Activated T-cell treated with anti-CD3 and anti-CD28 coated beads, Interleukin-2, amount 50 U/mL, for 72 hours (primary cell): ENCODE measurements around the gene CTNNA3. TPM values are rescaled to one million over a fixed set of nuclear protein-coding genes. Genes with fewer than 3 reads are reported as not detected.
"Not testable (repeated sequence)": the region's sequence is repeated elsewhere in the genome, so short reads cannot be mapped to it uniquely, and the experiment has no call there.

ENCODE experiments used
- ATAC-seq, 2 donors: fragments of 150-1000 bp; cut with Tn5 transposase; replicated peaks in 1 of 2; 2 replicates each; pipeline ENCODE4 v1.10.0; 2021; ENCODE audit warnings: moderate library complexity in 2 of 2, mild to moderate bottlenecking in 1 of 2
- DNase-seq, 2 donors: peaks; one replicate each; pipeline ENCODE4 v3.0.0; 2021 to 2022; ENCODE audit warnings: mixed read lengths in 1 of 2
- H3K27ac Mint-ChIP-seq: one replicate; pipeline ENCODE4 v1.8.0; 2022; ENCODE audit warnings: mild to moderate bottlenecking, moderate library complexity, mixed read lengths
- H3K27me3 Mint-ChIP-seq: one replicate; pipeline ENCODE4 v1.8.0; 2022; ENCODE audit warnings: low read depth, mixed read lengths
- H3K36me3 Mint-ChIP-seq, 2 donors: one replicate each; pipeline ENCODE4 v1.8.0; 2022; ENCODE audit warnings: mixed read lengths in 2 of 2, mild to moderate bottlenecking in 1 of 2; ENCODE audit not compliant: insufficient read depth in 2 of 2
- H3K4me1 Mint-ChIP-seq: one replicate; pipeline ENCODE4 v1.8.0; 2022; ENCODE audit warnings: low read depth, mixed read lengths
- H3K4me3 Mint-ChIP-seq, 2 donors: one replicate each; pipeline ENCODE4 v1.8.0; 2022; ENCODE audit warnings: mild to moderate bottlenecking in 2 of 2, mixed read lengths in 2 of 2, moderate library complexity in 2 of 2
- H3K9me3 Mint-ChIP-seq, 2 donors: one replicate each; pipeline ENCODE4 v1.8.0; 2022; ENCODE audit warnings: mixed read lengths in 2 of 2
- total RNA-seq, 2 donors: library from RNA; stranded (reverse); gene quantifications; one replicate each; pipeline ENCODE4 v1.2.3, GENCODE V29; 2022

Gene CTNNA3
- total RNA-seq, 2 donors from 2014 or later, result 0.25 to 0.74 TPM

DNA sequence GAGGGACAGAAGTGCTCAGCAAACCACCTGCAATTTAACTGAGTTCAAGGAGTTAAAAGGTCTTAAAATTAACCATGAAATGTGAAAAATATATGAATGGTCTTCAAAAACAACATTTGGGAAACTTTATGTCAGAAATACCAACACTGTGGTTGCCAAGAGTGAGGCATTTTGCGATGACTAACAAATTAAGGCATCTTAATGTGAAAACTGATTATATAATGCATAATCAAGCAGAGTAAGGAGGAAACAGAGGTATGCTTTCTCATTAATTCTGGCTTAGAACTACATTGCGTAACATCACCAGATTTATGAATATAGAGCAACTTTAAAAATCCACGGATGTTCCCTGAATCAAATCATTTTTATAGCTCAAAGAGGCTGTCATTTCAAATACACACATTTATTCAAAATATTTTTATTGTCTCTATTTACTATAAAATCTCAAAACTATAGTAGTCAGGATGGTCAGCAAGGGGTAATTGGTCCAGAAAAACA lies 434.6 kb downstream of the CTNNA3 start:
- Mint-ChIP-seq H3K27ac (no peak overlapping the region), H3K4me1 (no peaks in the 10 kb centered on the region), H3K4me3 (no peak overlapping the region), H3K36me3 (no peaks in the 10 kb centered on the region), H3K27me3 (no peaks in the 10 kb centered on the region), H3K9me3 (peaks cover 0 to 3% of the 10 kb centered on the region in 2 donors)
- ATAC-seq, result no peak
- no peak for DNase-seq

DNA sequence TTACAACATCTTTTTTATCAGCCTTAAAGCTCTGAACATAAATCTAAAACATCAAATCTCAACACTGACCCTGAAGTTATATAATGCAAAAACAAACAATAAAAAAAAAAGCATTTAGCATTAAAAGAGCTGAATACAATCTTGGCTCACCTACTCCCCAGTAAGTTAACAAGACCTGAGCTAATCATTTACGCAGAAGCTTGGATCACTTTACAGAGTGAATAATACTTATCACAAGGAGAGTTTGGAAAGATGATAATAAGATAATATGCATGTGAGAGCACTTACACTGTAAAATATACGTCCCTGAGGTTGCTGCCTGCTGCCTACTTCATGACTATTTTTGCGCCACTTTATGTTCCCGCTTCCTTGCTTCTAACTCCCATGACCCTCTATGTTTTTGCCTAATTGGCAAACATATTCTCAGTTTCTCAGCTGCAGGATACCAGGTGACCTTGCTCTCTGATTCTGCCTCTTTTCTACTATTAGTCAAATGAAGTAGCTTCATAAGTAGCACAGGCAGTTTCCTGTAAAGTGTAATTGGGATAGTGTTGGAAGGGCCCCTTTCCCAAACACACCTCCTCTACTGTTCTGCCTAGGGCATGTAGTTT lies 436.6 kb downstream of the CTNNA3 start:
- H3K27me3 Mint-ChIP-seq, result no peaks in the 10 kb centered on the region
- no peaks in the 10 kb centered on the region for H3K4me1 Mint-ChIP-seq
- H3K36me3 Mint-ChIP-seq, result no peaks in the 10 kb centered on the region
- peaks cover 0 to 2% of the 10 kb centered on the region in 2 donors for H3K9me3 Mint-ChIP-seq
- H3K27ac Mint-ChIP-seq, result no peak overlapping the region
- no peak for DNase-seq
- no peak overlapping the region for H3K4me3 Mint-ChIP-seq
- ATAC-seq, result no peak

DNA sequence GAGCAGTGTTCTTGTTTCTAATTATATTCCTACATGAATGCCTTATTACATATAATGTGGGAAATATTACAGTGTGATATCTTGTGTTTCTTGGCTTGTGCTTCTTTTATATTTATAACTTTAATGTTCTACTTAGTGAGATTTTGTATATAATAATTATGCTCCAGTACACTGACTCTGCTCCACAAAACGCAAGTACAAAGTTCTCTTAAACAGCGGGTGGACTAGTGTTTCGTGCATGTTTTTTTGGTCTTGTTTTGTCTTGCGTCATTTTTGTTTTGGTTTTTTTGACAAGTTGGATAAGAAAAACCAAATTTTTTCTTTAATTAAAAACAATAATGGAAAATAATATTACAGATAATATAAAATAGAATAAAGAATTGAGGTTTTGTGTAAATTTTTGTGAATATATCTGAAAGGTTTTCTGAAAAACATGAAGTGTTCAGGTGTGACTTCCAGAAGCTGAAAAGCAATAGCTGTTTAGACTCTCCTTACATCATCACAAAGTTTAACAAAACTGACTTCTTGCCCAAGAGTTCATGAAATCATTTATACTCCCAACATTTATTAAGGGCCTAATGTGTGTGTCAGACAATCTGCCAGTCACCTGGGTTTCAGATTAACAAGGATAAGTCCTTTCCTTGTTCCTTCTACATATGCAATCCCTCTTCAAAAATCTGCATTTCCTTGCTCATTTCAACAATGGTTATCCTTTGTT lies 438.4 kb downstream of the CTNNA3 start:
- H3K4me1 Mint-ChIP-seq, result no peaks in the 10 kb centered on the region
- no peak overlapping the region for H3K27ac Mint-ChIP-seq
- H3K9me3 Mint-ChIP-seq, result peaks cover 0 to 2% of the 10 kb centered on the region in 2 donors
- DNase-seq, result no peak
- no peaks in the 10 kb centered on the region for H3K36me3 Mint-ChIP-seq
- no peaks in the 10 kb centered on the region for H3K27me3 Mint-ChIP-seq
- H3K4me3 Mint-ChIP-seq, result no peak overlapping the region
- no peak for ATAC-seq

DNA sequence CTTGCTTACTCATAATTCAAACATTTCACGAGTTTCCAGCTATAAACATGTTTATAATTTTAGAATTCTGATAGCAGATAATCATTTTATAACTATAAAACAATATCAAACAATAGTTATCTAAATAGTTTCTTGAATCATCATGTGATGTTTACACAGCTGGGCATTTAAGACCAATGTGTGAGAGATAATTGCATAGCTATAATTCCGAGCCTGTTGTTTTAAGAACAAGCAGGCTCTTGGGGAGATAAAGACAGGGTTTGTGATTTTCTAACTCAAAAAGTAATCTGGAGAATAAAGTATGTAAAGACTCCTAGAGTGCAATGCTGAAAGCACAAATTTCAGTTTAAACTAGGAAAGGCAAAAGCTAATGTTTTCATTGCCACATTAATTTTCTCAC lies 439.0 kb downstream of the CTNNA3 start:
- H3K9me3 Mint-ChIP-seq, result peaks cover 0 to 2% of the 10 kb centered on the region in 2 donors

DNA sequence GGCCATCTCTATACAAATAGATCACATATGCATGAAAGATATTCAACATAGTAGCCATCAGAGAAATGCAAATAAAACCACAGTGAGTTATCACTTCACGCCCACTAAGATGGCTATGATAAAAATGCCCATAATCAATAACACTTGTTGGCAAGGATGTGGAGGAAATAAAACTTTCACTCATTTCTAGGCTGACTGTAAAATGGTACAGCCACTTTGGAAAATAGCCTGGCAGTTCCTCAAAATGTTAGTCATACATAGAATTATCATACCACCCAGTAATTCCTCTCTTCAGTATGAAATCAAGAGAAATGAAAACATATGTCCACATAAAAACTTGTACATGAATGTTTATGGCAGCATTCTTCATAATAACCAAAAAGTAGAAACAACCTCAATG lies 445.3 kb downstream of the CTNNA3 start:
- no peaks in the 10 kb centered on the region for H3K4me1 Mint-ChIP-seq
- no peaks in the 10 kb centered on the region for H3K36me3 Mint-ChIP-seq
- H3K9me3 Mint-ChIP-seq, result peaks cover 0 to 3% of the 10 kb centered on the region in 2 donors
- H3K4me3 Mint-ChIP-seq, result no peak overlapping the region
- DNase-seq (no peak), ATAC-seq (no peak)
- H3K27me3 Mint-ChIP-seq, result no peaks in the 10 kb centered on the region
- no peak overlapping the region for H3K27ac Mint-ChIP-seq

More for the DNA sequence above, 439.0 kb downstream of the CTNNA3 start:
- Mint-ChIP-seq H3K4me3 (no peak overlapping the region), H3K27me3 (no peaks in the 10 kb centered on the region), H3K4me1 (no peaks in the 10 kb centered on the region), H3K27ac (no peak overlapping the region), H3K36me3 (no peaks in the 10 kb centered on the region)
- ATAC-seq (no peak), DNase-seq (no peak)

GRCh38 chr10:67246066-67246555 lies 449.9 kb downstream of the CTNNA3 start:
- H3K4me3 Mint-ChIP-seq, result no peak overlapping the region
- no peak for ATAC-seq
- DNase-seq, result no peak
- no peaks in the 10 kb centered on the region for H3K9me3 Mint-ChIP-seq
- H3K4me1 Mint-ChIP-seq, result no peaks in the 10 kb centered on the region
- no peak overlapping the region for H3K27ac Mint-ChIP-seq
- H3K36me3 Mint-ChIP-seq, result no peaks in the 10 kb centered on the region
- no peaks in the 10 kb centered on the region for H3K27me3 Mint-ChIP-seq

- Mint-ChIP-seq H3K4me3 (no peak overlapping the region), H3K27me3 (no peaks in the 10 kb centered on the region), H3K9me3 (no peaks in the 10 kb centered on the region), H3K36me3 (no peaks in the 10 kb centered on the region), H3K27ac (no peak overlapping the region), H3K4me1 (no peaks in the 10 kb centered on the region)
- ATAC-seq (no peak), DNase-seq (no peak)
Measured at GRCh38 chr10:67242528-67242927, 453.5 kb downstream of the CTNNA3 start.

DNA sequence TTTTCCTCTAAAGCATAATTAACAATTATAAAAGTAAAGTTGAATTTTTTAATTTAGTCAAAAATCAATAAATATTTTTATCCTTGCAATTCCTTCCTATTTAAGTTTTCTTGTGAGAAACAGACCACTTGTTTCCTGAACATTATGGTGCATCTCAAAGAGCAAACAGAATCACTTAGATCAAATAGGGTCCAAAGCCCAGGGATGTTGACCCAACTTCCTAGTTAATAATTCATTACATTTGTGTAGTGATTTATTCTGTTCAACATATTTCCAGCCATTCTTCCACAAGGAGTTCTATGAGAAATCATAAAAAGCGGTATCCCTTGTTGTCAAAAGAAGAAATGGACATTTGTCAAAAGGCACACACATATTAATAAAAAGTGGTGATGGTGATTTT lies 454.5 kb downstream of the CTNNA3 start:
- Mint-ChIP-seq H3K27ac (no peak overlapping the region), H3K9me3 (peaks cover 0 to 2% of the 10 kb centered on the region in 2 donors), H3K4me1 (no peaks in the 10 kb centered on the region), H3K4me3 (no peak overlapping the region), H3K36me3 (no peaks in the 10 kb centered on the region), H3K27me3 (no peaks in the 10 kb centered on the region)
- no peak for DNase-seq
- ATAC-seq, result no peak

GRCh38 chr10:67239864-67240497 lies 456.0 kb downstream of the CTNNA3 start:
- Mint-ChIP-seq H3K36me3 (no peaks in the 10 kb centered on the region), H3K4me1 (no peaks in the 10 kb centered on the region), H3K27ac (no peak overlapping the region), H3K9me3 (peaks cover 0 to 2% of the 10 kb centered on the region in 2 donors), H3K4me3 (no peak overlapping the region), H3K27me3 (no peaks in the 10 kb centered on the region)
- DNase-seq, result no peak
- no peak for ATAC-seq

DNA sequence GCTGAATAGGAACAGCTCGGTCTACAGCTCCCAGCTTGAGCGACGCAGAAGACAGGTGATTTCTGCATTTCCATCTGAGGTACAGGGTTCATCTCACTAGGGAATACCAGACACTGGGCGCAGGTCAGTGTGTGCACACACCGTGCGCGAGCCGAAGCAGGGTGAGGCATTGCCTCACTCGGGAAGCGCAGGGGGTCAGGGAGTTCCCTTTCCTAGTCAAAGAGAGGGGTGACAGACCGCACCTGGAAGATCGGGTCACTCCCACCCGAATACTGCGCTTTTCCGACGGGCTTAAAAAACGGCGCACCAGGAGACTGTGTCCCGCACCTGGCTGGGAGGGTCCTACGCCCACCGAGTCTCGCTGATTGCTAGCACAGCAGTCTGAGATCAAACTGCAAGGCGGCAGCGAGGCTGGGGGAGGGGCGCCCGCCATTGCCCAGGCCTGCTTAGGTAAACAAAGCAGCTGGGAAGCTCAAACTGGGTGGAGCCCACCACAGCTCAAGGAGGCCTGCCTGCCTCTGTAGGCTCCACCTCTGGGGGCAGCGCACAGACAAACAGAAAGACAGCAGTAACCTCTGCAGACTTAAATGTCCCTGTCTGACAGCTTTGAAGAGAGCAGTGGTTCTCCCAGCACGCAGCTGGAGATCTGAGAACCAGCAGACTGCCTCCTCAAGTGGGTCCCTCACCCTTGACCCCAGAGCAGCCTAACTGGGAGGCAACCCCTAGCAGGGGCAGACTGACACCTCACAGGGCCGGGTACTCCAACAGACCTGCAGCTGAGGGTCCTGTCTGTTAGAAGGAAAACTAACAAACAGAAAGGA lies 465.1 kb downstream of the CTNNA3 start:
- not testable (repeated sequence) for H3K4me3 Mint-ChIP-seq, H3K9me3 Mint-ChIP-seq, H3K4me1 Mint-ChIP-seq, DNase-seq, H3K36me3 Mint-ChIP-seq, ATAC-seq, H3K27ac Mint-ChIP-seq
- peaks cover 12% of the 10 kb centered on the region for H3K27me3 Mint-ChIP-seq

- peaks cover 2 to 4% of the 10 kb centered on the region in 2 donors for H3K9me3 Mint-ChIP-seq
- peaks cover 7% of the 10 kb centered on the region for H3K27me3 Mint-ChIP-seq
- DNase-seq (no peak), ATAC-seq (no peak)
- peaks cover 3 to 5% of the 10 kb centered on the region in 2 donors for H3K36me3 Mint-ChIP-seq
- no peaks in the 10 kb centered on the region for H3K4me1 Mint-ChIP-seq
- H3K27ac Mint-ChIP-seq, result no peak overlapping the region
- H3K4me3 Mint-ChIP-seq, result no peak overlapping the region
Measured at GRCh38 chr10:67225226-67225625, 470.8 kb downstream of the CTNNA3 start.

- H3K27me3 Mint-ChIP-seq, result no peaks in the 10 kb centered on the region
- peaks cover 2 to 3% of the 10 kb centered on the region in 2 donors for H3K9me3 Mint-ChIP-seq
- H3K27ac Mint-ChIP-seq, result no peak overlapping the region
- no peaks in the 10 kb centered on the region for H3K4me1 Mint-ChIP-seq
- H3K4me3 Mint-ChIP-seq, result no peak overlapping the region
- H3K36me3 Mint-ChIP-seq, result peaks cover 3 to 5% of the 10 kb centered on the region in 2 donors
- ATAC-seq, result no peak
- DNase-seq, result no peak
Measured at GRCh38 chr10:67224553-67224952, 471.4 kb downstream of the CTNNA3 start.
